Muscle of leg (tissue), 11 donors: ENCODE results near the gene ADAMTS13. TPM values are rescaled to one million over a fixed set of nuclear protein-coding genes. Genes with fewer than 3 reads are reported as not detected.
"Not testable (repeated sequence)": the region's sequence is repeated elsewhere in the genome, so short reads cannot be mapped to it uniquely, and the experiment has no call there.

Source experiments
- DNase-seq: peaks from one replicate; pipeline ENCODE4 v3.0.0; 2013
- H3K27ac ChIP-seq: one replicate; pipeline ENCODE4 v1.5.1; 2013; ENCODE audit warnings: mild to moderate bottlenecking, low read length, control low read depth
- H3K27me3 ChIP-seq: one replicate; pipeline ENCODE4 v1.6.1; 2013; ENCODE audit warnings: low read length; ENCODE audit not compliant: control insufficient read depth, insufficient read depth
- H3K36me3 ChIP-seq: one replicate; pipeline ENCODE4 v1.6.1; 2013; ENCODE audit warnings: low read length; ENCODE audit not compliant: control insufficient read depth, insufficient read depth
- H3K4me1 ChIP-seq: one replicate; pipeline ENCODE4 v1.6.1; 2013; ENCODE audit warnings: low read length; ENCODE audit not compliant: control insufficient read depth, insufficient read depth
- H3K4me3 ChIP-seq: one replicate; pipeline ENCODE4 v1.5.1; 2013; ENCODE audit warnings: low read length, control low read depth
- H3K9me3 ChIP-seq: replicated peaks from 2 replicates; pipeline ENCODE4 v1.6.1; 2013; ENCODE audit warnings: low read depth, low read length; ENCODE audit not compliant: control insufficient read depth
- WGBS: methylation state at CpG from one replicate; pipeline ENCODE4 v1.1.5; 2013; ENCODE audit warnings: missing lambda C conversion rate; ENCODE audit not compliant: insufficient coverage; 5-methylcytosine and 5-hydroxymethylcytosine counted together
- polyA plus RNA-seq, 8 donors: library from polyadenylated mRNA; unstranded; fragments of 120-200 nt; gene quantifications; one replicate each; pipeline versions ENCODE4 v1.2.1 to v1.2.3, GENCODE V29; 2013; ENCODE audit warnings: inconsistent platforms in 1 of 8, low replicate concordance in 1 of 8; ENCODE audit not compliant: insufficient read length in 8 of 8, insufficient read depth in 1 of 8
- total RNA-seq: library from RNA; stranded (reverse); fragments of 120-200 nt; gene quantifications from one replicate; pipeline ENCODE4 v1.2.4, GENCODE V29; 2013

Gene ADAMTS13
- total and polyA plus RNA-seq, 9 donors, result 3.4 to 10.5 (median 8.0) TPM

DNA sequence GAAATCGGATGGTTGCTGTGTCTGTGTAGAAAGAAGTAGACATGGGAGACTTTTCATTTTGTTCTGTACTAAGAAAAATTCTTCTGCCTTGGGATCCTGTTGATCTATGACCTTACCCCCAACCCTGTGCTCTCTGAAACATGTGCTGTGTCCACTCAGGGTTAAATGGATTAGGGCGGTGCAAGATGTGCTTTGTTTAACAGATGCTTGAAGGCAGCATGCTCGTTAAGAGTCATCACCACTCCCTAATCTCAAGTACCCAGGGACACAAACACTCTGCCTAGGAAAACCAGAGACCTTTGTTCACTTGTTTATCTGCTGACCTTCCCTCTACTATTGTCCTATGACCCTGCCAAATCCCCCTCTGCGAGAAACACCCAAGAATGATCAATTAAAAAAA lies 30.7 kb upstream of the ADAMTS13 start:
- DNase-seq, H3K9me3 ChIP-seq, H3K27ac ChIP-seq, H3K4me1 ChIP-seq, H3K36me3 ChIP-seq, H3K4me3 ChIP-seq: not testable (repeated sequence)
- peaks cover 13% of the 10 kb centered on the region for H3K27me3 ChIP-seq
- WGBS, result no CpG with 5 or more reads among the region's 4 CpGs

DNA sequence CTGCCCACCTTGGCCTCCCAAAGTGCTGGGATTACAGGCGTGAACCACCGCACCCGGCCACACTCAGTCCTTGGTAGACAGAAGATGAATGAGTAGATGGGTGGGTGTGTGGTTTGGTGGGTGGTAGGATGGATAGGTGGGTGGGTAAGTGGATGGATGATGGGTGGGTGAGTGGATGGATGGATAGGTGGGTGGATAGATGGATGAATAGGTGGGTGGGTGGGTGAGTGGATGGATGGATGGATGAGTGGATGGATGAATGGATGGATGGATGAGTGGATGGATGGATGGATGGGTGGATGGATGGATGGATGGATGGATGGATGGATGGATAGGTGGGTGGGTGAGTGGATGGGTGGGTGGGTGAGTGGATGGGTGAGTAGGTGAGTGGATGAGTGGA lies 29.9 kb upstream of the ADAMTS13 start:
- not testable (repeated sequence) for H3K27ac ChIP-seq, H3K4me1 ChIP-seq, DNase-seq, H3K9me3 ChIP-seq, H3K36me3 ChIP-seq, H3K4me3 ChIP-seq
- 96% methylated on average over 3 of the region's 3 CpGs for WGBS
- H3K27me3 ChIP-seq, result peaks cover 20% of the 10 kb centered on the region

DNA sequence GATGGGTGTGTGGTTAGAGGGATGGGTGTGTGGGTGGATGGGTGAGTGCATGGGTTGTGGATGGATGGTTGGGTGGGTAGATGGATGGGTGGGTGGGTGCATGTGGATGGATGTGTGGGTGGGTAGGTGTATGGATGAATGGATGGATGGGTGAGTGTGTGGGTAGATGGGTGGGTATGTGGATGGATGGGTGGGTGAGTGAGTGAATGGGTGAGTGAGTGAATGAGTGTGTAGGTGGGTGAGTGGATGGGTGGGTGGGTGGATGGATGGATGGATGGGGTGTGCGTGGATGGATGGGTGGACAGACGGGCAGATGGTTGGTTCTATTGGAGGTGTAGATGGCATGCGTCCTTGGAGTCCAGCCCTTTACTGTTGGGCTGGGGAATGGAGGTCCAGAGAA lies 28.8 kb upstream of the ADAMTS13 start:
- H3K9me3 ChIP-seq, result no peaks in the 10 kb centered on the region
- 91% methylated on average over 3 of the region's 3 CpGs for WGBS
- DNase-seq, result no peak
- no peak overlapping the region for H3K4me3 ChIP-seq
- no peaks in the 10 kb centered on the region for H3K36me3 ChIP-seq
- H3K27me3 ChIP-seq, result peaks cover 28% of the 10 kb centered on the region
- no peaks in the 10 kb centered on the region for H3K4me1 ChIP-seq
- H3K27ac ChIP-seq, result no peak overlapping the region

DNA sequence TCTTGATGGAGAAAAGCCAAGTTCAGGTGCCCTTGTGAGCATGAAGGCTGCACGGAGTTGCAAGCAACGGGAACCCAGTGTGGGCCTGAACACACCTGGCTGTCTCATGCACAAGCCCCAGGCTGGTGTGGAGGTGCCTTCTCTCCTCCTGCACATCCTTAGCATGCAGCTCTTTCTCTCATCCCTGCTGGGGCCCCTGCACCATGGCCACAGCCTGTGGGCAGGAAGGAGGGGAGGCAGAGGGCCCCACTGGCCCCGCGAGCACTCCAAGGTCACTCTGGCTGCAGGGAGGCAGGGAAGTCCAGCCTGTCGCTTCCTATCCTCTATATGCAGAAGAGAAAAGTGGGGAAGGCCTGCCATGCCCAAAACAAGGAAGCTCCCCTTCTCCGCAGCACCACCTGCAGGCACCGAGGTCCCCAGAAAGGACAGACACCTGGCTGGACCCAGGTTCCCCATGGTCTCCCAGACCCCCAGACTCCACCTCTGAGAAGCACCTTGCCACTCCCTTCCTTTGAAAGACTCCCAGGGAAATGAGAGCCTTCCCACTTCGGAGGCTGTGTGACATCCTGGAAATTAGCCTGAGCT lies 27.4 kb upstream of the ADAMTS13 start:
- 32% methylated on average over 3 of the region's 8 CpGs for WGBS
- no peak overlapping the region for H3K27ac ChIP-seq
- no peaks in the 10 kb centered on the region for H3K4me1 ChIP-seq
- H3K36me3 ChIP-seq, result no peaks in the 10 kb centered on the region
- DNase-seq, result no peak
- H3K9me3 ChIP-seq, result no peaks in the 10 kb centered on the region
- H3K27me3 ChIP-seq, result peaks cover 28% of the 10 kb centered on the region
- H3K4me3 ChIP-seq, result no peak overlapping the region

DNA sequence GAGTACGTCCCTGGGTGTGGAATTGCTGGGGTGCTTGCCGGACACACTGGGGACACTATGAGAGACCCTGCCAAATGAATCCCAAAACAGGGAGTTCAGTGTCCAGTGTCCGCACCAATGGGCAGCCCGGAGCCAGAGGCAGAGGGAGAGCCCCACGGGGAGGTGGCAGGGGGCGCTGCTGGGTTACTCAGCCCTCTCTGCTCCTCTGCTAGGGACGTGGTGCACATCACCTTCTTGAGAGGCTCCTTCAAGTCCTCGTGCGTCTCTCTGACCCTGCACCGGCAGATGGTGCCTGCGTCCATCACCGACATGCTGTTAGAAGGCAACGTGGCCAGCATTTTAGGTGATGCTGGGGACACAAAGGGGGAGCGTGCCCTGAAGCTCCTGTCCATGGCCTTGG lies 25.2 kb upstream of the ADAMTS13 start:
- Histone ChIP-seq H3K36me3 (peaks cover 5% of the 10 kb centered on the region), H3K27ac (no peak overlapping the region), H3K4me1 (no peaks in the 10 kb centered on the region), H3K4me3 (no peak overlapping the region), H3K27me3 (peaks cover 28% of the 10 kb centered on the region), H3K9me3 (no peaks in the 10 kb centered on the region)
- 18% methylated on average over 14 of the region's 14 CpGs for WGBS
- no peak for DNase-seq

DNA sequence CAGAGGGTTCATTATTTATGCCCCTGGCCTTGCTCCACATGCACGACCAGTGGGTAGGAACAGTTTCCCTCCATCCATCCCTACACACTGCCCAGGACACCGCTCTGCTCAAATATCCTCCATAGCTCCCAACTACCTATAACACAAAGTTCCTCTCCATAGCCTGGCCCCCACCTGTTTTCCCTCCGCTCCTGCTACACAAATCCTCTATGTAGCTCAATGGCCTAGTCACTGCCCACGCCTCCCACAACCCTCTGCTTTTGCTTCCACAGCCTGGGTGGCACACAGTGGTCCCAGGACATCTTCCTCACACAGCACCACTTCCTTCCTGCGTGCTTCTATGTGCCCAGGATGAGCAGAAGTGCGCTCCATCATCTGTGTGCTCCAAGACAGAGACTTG lies 24.8 kb upstream of the ADAMTS13 start:
- Histone ChIP-seq H3K4me3 (no peak overlapping the region), H3K27ac (no peak overlapping the region), H3K36me3 (peaks cover 9% of the 10 kb centered on the region), H3K9me3 (no peaks in the 10 kb centered on the region), H3K4me1 (no peaks in the 10 kb centered on the region), H3K27me3 (peaks cover 28% of the 10 kb centered on the region)
- WGBS, result 68% methylated on average over 4 of the region's 6 CpGs
- DNase-seq, result no peak

DNA sequence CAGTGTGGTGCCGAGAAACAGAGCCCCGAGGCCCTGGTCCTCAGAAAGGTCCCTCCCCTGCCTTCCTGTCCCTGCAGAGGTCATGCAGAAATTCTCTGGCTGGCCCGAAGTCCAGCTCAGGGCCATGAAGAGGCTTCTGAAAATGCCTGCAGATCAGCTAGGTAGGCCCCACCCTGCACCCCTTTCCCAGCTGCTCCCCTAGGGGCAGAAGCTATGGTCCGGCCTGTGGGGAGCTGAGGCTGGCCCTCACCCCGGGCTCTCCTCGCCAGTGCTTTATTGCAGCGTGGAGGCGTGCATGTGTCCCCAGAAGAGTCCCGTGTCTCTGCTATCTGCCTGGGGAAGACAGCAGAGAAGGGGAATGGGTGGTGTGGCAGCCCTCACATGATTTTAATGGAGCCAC lies 24.3 kb upstream of the ADAMTS13 start:
- Histone ChIP-seq H3K4me3 (no peak overlapping the region), H3K27ac (no peak overlapping the region), H3K4me1 (no peaks in the 10 kb centered on the region), H3K9me3 (no peaks in the 10 kb centered on the region), H3K36me3 (peaks cover 10% of the 10 kb centered on the region), H3K27me3 (peaks cover 28% of the 10 kb centered on the region)
- DNase-seq, result no peak
- WGBS, result 65% methylated on average over 5 of the region's 9 CpGs

DNA sequence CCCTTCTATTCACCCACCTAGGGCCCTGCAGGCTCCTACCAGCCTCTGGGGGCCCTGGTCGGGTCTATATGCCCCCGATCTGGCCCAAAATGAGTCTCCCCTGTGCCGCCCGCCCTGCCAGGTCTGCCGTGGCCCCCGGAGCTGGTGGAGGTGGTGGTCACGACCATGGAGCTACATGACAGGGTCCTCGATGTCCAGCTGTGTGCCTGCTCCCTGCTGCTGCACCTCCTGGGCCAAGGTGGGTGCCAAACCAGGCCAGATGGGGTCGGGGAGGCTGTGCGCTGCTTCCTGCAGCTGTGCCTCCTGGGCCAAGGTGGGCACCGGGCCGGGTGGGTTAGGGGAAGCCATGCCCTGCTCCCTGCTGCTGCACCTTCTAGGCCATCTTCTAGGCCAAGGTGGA lies 21.9 kb upstream of the ADAMTS13 start:
- WGBS, result 90% methylated on average over 11 of the region's 12 CpGs
- no peak for DNase-seq
- Histone ChIP-seq H3K36me3 (peaks cover 31% of the 10 kb centered on the region), H3K9me3 (no peaks in the 10 kb centered on the region), H3K27ac (no peak overlapping the region), H3K27me3 (peaks cover 18% of the 10 kb centered on the region), H3K4me1 (no peaks in the 10 kb centered on the region), H3K4me3 (no peak overlapping the region)

DNA sequence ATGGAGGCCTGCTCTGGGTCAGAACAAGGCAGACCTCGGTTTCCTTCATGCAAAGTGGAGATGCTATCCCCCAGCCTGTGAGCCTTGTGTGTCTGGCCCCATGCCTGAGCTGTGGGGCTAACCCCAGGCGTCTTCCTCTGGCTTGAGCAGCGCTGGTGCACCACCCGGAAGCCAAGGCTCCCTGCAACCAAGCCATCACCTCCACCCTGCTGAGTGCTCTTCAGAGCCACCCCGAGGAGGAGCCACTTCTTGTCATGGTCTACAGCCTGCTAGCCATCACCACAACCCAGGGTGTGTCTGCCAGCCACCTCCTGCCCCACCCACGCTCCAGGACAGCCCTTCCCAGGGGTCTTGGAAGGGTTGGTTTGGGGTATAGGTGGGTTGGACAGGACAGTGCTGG lies 20.6 kb upstream of the ADAMTS13 start:
- Histone ChIP-seq H3K27me3 (peaks cover 15% of the 10 kb centered on the region), H3K4me3 (no peak overlapping the region), H3K9me3 (no peaks in the 10 kb centered on the region), H3K4me1 (peaks cover 11% of the 10 kb centered on the region), H3K36me3 (peaks cover 44% of the 10 kb centered on the region), H3K27ac (no peak overlapping the region)
- 87% methylated on average over 4 of the region's 6 CpGs for WGBS
- DNase-seq, result no peak

DNA sequence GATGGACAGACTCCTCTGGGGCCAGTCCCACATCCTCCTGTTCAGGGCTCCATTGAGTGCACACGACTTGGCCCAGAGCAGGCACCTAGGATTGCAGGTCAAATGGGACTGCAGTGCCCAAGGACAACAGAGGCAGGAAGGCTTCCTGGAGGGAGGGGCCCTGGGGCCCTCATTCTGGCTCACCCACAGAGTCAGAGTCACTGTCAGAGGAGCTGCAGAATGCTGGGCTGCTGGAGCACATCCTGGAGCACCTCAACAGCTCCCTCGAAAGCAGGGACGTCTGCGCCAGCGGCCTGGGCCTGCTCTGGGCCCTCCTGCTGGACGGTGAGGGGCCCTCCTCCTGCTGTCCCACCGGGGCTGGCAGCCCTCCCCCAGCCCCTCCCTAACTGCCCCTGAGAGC lies 19.5 kb upstream of the ADAMTS13 start:
- H3K9me3 ChIP-seq, result no peaks in the 10 kb centered on the region
- peaks cover 13% of the 10 kb centered on the region for H3K4me1 ChIP-seq
- no peak overlapping the region for H3K4me3 ChIP-seq
- peaks cover 53% of the 10 kb centered on the region for H3K36me3 ChIP-seq
- no peak overlapping the region for H3K27ac ChIP-seq
- no peak for DNase-seq
- peaks cover 4% of the 10 kb centered on the region for H3K27me3 ChIP-seq
- 83% methylated on average over 5 of the region's 7 CpGs for WGBS
